Measurements from ENCODE around the gene SMG6. TPM values are rescaled to one million over a fixed set of nuclear protein-coding genes. Genes with fewer than 3 reads are reported as not detected.
A peak's percentile ranks its signal among the peaks of the same experiment; 100 is the strongest.
"Not testable (repeated sequence)": the region's sequence is repeated elsewhere in the genome, so short reads cannot be mapped to it uniquely, and the experiment has no call there.

SMG6 gene
- polyA plus RNA-seq, 4 donors: 15.9 to 17.1 (median 16.4) TPM

GRCh38 chr17:2203818-2204217 lies 99.8 kb downstream of the SMG6 start:
- H3K36me3 ChIP-seq (ENCODE audit: control insufficient read depth in 3 of 3, insufficient read depth in 2 of 3, low read depth in 1 of 3, low read length in 3 of 3): peaks cover 0 to 23% (median 3%) of the 10 kb centered on the region in 3 donors
- H3K27ac ChIP-seq (ENCODE audit: low read depth in 1 of 3, low read length in 2 of 3): no peak overlapping the region
- 83 to 92% (median 89%) methylated on average over 3 of the region's 3 CpGs for WGBS, 3 donors
- no peaks in the 10 kb centered on the region for H3K27me3 ChIP-seq (ENCODE audit: control insufficient read depth in 3 of 3, insufficient read depth in 3 of 3, low read length in 3 of 3)
- DNase-seq (no peak), FAIRE-seq (no peak)
- H3K4me3 ChIP-seq (ENCODE audit: low read depth in 1 of 3, low read length in 3 of 3): no peak overlapping the region
- H3K9me3 ChIP-seq (ENCODE audit: control insufficient read depth in 2 of 2, insufficient read depth in 1 of 2, low read depth in 1 of 2, low read length in 1 of 2): no peaks in the 10 kb centered on the region
- H3K4me1 ChIP-seq (ENCODE audit: control insufficient read depth in 3 of 3, insufficient read depth in 2 of 3, low read depth in 1 of 3, low read length in 2 of 3): no peaks in the 10 kb centered on the region

- FAIRE-seq (no peak), DNase-seq (no peak)
- Histone ChIP-seq H3K9me3 (ENCODE audit: control insufficient read depth in 2 of 2, insufficient read depth in 1 of 2, low read depth in 1 of 2, low read length in 1 of 2) (no peaks in the 10 kb centered on the region), H3K4me1 (ENCODE audit: control insufficient read depth in 3 of 3, insufficient read depth in 2 of 3, low read depth in 1 of 3, low read length in 2 of 3) (no peaks in the 10 kb centered on the region), H3K4me3 (ENCODE audit: low read depth in 1 of 3, low read length in 3 of 3) (no peak overlapping the region), H3K27ac (ENCODE audit: low read depth in 1 of 3, low read length in 2 of 3) (no peak overlapping the region), H3K27me3 (ENCODE audit: control insufficient read depth in 3 of 3, insufficient read depth in 3 of 3, low read length in 3 of 3) (no peaks in the 10 kb centered on the region), H3K36me3 (ENCODE audit: control insufficient read depth in 3 of 3, insufficient read depth in 2 of 3, low read depth in 1 of 3, low read length in 3 of 3) (peaks cover 0 to 18% (median 3%) of the 10 kb centered on the region in 3 donors)
- 65 to 83% (median 82%) methylated on average over 3 of the region's 3 CpGs for WGBS, 3 donors
Measured at GRCh38 chr17:2202996-2203575, 100.5 kb downstream of the SMG6 start.

GRCh38 chr17:2202302-2202995 lies 101.1 kb downstream of the SMG6 start:
- no peaks in the 10 kb centered on the region for H3K9me3 ChIP-seq (ENCODE audit: control insufficient read depth in 2 of 2, insufficient read depth in 1 of 2, low read depth in 1 of 2, low read length in 1 of 2)
- H3K4me3 ChIP-seq (ENCODE audit: low read depth in 1 of 3, low read length in 3 of 3): no peak overlapping the region
- H3K4me1 ChIP-seq (ENCODE audit: control insufficient read depth in 3 of 3, insufficient read depth in 2 of 3, low read depth in 1 of 3, low read length in 2 of 3): no peaks in the 10 kb centered on the region
- H3K36me3 ChIP-seq (ENCODE audit: control insufficient read depth in 3 of 3, insufficient read depth in 2 of 3, low read depth in 1 of 3, low read length in 3 of 3): peaks cover 0 to 18% (median 3%) of the 10 kb centered on the region in 3 donors
- H3K27ac ChIP-seq (ENCODE audit: low read depth in 1 of 3, low read length in 2 of 3): no peak overlapping the region
- DNase-seq (no peak), FAIRE-seq (no peak)
- no peaks in the 10 kb centered on the region for H3K27me3 ChIP-seq (ENCODE audit: control insufficient read depth in 3 of 3, insufficient read depth in 3 of 3, low read length in 3 of 3)
- 59 to 74% (median 64%) methylated on average over 5 of the region's 5 CpGs for WGBS, 3 donors

DNA sequence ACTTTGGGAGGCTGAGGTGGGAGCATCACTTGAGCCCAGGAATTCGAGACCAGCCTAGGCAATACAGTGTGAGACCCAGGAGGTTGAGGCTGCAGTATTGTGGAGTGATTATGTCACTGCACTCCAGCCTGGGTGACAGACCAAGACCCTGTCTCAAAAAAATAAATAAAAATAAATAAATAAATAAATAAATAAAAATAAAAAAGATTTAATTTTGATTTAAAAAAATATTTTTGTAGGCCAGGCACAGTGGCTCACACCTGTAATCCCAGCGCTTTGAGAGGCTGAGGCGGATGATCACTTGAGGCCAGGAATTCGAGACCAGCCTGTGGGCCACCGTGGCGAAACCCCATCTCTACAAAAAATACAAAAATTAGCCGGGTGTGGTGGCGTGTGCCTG lies 104.2 kb downstream of the SMG6 start:
- H3K36me3 ChIP-seq (ENCODE audit: control insufficient read depth in 3 of 3, insufficient read depth in 2 of 3, low read depth in 1 of 3, low read length in 3 of 3): peaks cover 0 to 18% (median 3%) of the 10 kb centered on the region in 3 donors
- not testable (repeated sequence) for H3K4me1 ChIP-seq (ENCODE audit: control insufficient read depth in 3 of 3, insufficient read depth in 2 of 3, low read depth in 1 of 3, low read length in 2 of 3); DNase-seq; FAIRE-seq; H3K4me3 ChIP-seq (ENCODE audit: low read depth in 1 of 3, low read length in 3 of 3); H3K9me3 ChIP-seq (ENCODE audit: control insufficient read depth in 2 of 2, insufficient read depth in 1 of 2, low read depth in 1 of 2, low read length in 1 of 2); H3K27me3 ChIP-seq (ENCODE audit: control insufficient read depth in 3 of 3, insufficient read depth in 3 of 3, low read length in 3 of 3); H3K27ac ChIP-seq (ENCODE audit: low read depth in 1 of 3, low read length in 2 of 3)
- 94 to 98% (median 97%) methylated on average over 8 of the region's 8 CpGs for WGBS, 3 donors

GRCh38 chr17:2198927-2199326 lies 104.7 kb downstream of the SMG6 start:
- no peaks in the 10 kb centered on the region for H3K27me3 ChIP-seq (ENCODE audit: control insufficient read depth in 3 of 3, insufficient read depth in 3 of 3, low read length in 3 of 3)
- 81 to 89% (median 87%) methylated on average over 6 of the region's 6 CpGs for WGBS, 3 donors
- FAIRE-seq (no peak), DNase-seq (no peak)
- no peak overlapping the region for H3K27ac ChIP-seq (ENCODE audit: low read depth in 1 of 3, low read length in 2 of 3)
- peaks cover 0 to 20% (median 3%) of the 10 kb centered on the region in 3 donors for H3K36me3 ChIP-seq (ENCODE audit: control insufficient read depth in 3 of 3, insufficient read depth in 2 of 3, low read depth in 1 of 3, low read length in 3 of 3)
- no peak overlapping the region for H3K4me3 ChIP-seq (ENCODE audit: low read depth in 1 of 3, low read length in 3 of 3)
- no peaks in the 10 kb centered on the region for H3K9me3 ChIP-seq (ENCODE audit: control insufficient read depth in 2 of 2, insufficient read depth in 1 of 2, low read depth in 1 of 2, low read length in 1 of 2)
- H3K4me1 ChIP-seq (ENCODE audit: control insufficient read depth in 3 of 3, insufficient read depth in 2 of 3, low read depth in 1 of 3, low read length in 2 of 3): no peaks in the 10 kb centered on the region

GRCh38 chr17:2197271-2197670 lies 106.3 kb downstream of the SMG6 start:
- peaks cover 0 to 28% (median 0%) of the 10 kb centered on the region in 3 donors for H3K36me3 ChIP-seq (ENCODE audit: control insufficient read depth in 3 of 3, insufficient read depth in 2 of 3, low read depth in 1 of 3, low read length in 3 of 3)
- no peaks in the 10 kb centered on the region for H3K9me3 ChIP-seq (ENCODE audit: control insufficient read depth in 2 of 2, insufficient read depth in 1 of 2, low read depth in 1 of 2, low read length in 1 of 2)
- 87 to 95% (median 90%) methylated on average over 6 of the region's 6 CpGs for WGBS, 3 donors
- DNase-seq (no peak), FAIRE-seq (no peak)
- H3K27me3 ChIP-seq (ENCODE audit: control insufficient read depth in 3 of 3, insufficient read depth in 3 of 3, low read length in 3 of 3): no peaks in the 10 kb centered on the region
- H3K27ac ChIP-seq (ENCODE audit: low read depth in 1 of 3, low read length in 2 of 3): no peak overlapping the region
- peaks cover 0 to 2% (median 0%) of the 10 kb centered on the region in 3 donors for H3K4me1 ChIP-seq (ENCODE audit: control insufficient read depth in 3 of 3, insufficient read depth in 2 of 3, low read depth in 1 of 3, low read length in 2 of 3)
- no peak overlapping the region for H3K4me3 ChIP-seq (ENCODE audit: low read depth in 1 of 3, low read length in 3 of 3)

- DNase-seq (no peak), FAIRE-seq (no peak)
- peaks cover 0 to 33% (median 2%) of the 10 kb centered on the region in 3 donors for H3K36me3 ChIP-seq (ENCODE audit: control insufficient read depth in 3 of 3, insufficient read depth in 2 of 3, low read depth in 1 of 3, low read length in 3 of 3)
- H3K4me1 ChIP-seq (ENCODE audit: control insufficient read depth in 3 of 3, insufficient read depth in 2 of 3, low read depth in 1 of 3, low read length in 2 of 3): peaks cover 0 to 8% (median 2%) of the 10 kb centered on the region in 3 donors
- H3K4me3 ChIP-seq (ENCODE audit: low read depth in 1 of 3, low read length in 3 of 3): no peak overlapping the region
- 83 to 93% (median 84%) methylated on average over 6 of the region's 6 CpGs for WGBS, 3 donors
- no peaks in the 10 kb centered on the region for H3K27me3 ChIP-seq (ENCODE audit: control insufficient read depth in 3 of 3, insufficient read depth in 3 of 3, low read length in 3 of 3)
- no peaks in the 10 kb centered on the region for H3K9me3 ChIP-seq (ENCODE audit: control insufficient read depth in 2 of 2, insufficient read depth in 1 of 2, low read depth in 1 of 2, low read length in 1 of 2)
- H3K27ac ChIP-seq (ENCODE audit: low read depth in 1 of 3, low read length in 2 of 3): no peak overlapping the region
Measured at GRCh38 chr17:2195729-2196128, 107.9 kb downstream of the SMG6 start.

GRCh38 chr17:2194889-2195335 lies 108.7 kb downstream of the SMG6 start:
- H3K27ac ChIP-seq (ENCODE audit: low read depth in 1 of 3, low read length in 2 of 3): peak overlapping the region in 1 of 3 donors; percentile 26
- 68 to 74% (median 73%) methylated on average over 5 of the region's 5 CpGs for WGBS, 3 donors
- no peak overlapping the region for H3K4me3 ChIP-seq (ENCODE audit: low read depth in 1 of 3, low read length in 3 of 3)
- peaks cover 0 to 16% (median 6%) of the 10 kb centered on the region in 3 donors for H3K4me1 ChIP-seq (ENCODE audit: control insufficient read depth in 3 of 3, insufficient read depth in 2 of 3, low read depth in 1 of 3, low read length in 2 of 3)
- DNase-seq: no peak
- H3K9me3 ChIP-seq (ENCODE audit: control insufficient read depth in 2 of 2, insufficient read depth in 1 of 2, low read depth in 1 of 2, low read length in 1 of 2): no peaks in the 10 kb centered on the region
- no peak for FAIRE-seq
- H3K27me3 ChIP-seq (ENCODE audit: control insufficient read depth in 3 of 3, insufficient read depth in 3 of 3, low read length in 3 of 3): no peaks in the 10 kb centered on the region
- H3K36me3 ChIP-seq (ENCODE audit: control insufficient read depth in 3 of 3, insufficient read depth in 2 of 3, low read depth in 1 of 3, low read length in 3 of 3): peaks cover 0 to 34% (median 2%) of the 10 kb centered on the region in 3 donors
